ENCODE measurements around the gene TRIM2.

The TRIM2 gene

DNA sequence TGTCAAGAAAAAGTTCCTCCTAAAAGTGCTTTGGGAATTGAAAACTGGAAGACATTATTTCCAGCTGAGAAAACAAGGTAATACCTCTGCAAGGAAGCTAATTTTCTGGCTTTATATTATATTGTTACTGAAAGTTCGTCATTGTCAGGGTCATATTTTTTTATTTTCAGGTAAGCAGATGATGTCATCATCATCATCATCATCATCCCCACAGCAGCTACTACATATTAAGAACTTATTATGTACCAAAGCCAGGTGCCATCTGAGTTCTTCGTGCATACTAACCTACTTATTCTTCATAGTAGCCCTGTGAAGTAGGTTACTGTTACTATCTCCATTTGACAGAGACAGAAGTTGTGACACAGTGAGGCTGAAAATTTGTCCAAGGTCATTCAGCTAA is 87.3 kb downstream of the TRIM2 start:
- no peak for DNase-seq

GRCh38 chr4:153292897-153293741 is 88.9 kb downstream of the TRIM2 start:
- no peak for DNase-seq

GRCh38 chr4:153293742-153294057 is 89.5 kb downstream of the TRIM2 start:
- no peak for DNase-seq

DNA sequence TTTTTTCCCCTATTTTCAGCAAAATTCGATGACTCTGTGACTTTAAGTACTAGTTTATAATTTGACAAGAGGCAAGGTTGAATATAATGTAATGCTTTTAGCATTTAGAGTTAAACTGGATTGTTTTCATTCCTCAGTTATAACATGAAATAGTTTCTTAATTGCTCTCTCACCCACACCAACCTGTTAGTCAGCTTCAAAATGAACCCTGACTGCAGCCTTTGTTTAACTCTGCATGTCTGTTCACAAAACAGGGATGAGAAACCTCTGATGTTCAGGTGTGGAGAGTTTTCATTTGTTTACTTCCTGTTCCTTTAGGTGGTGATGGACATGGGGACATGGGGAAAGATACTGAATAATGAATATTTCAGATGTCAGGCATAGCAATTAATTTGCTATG is 90.4 kb downstream of the TRIM2 start:
- DNase-seq, result no peak

DNA sequence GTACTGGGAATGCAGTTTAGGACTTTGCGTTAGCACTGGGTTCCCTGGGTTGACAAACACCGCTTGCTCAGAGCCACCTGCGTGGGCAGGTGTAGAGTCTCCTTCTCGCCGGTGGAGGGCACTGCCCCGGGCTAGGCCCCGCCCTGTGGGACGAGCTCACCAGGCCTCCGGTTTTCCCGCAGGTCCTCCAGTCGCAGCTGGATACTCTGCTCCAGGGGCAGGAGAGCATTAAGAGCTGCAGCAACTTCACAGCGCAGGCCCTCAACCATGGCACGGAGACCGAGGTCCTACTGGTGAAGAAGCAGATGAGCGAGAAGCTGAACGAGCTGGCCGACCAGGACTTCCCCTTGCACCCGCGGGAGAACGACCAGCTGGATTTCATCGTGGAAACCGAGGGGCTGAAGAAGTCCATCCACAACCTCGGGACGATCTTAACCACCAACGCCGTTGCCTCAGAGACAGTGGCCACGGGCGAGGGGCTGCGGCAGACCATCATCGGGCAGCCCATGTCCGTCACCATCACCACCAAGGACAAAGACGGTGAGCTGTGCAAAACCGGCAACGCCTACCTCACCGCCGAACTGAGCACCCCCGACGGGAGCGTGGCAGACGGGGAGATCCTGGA is 91.0 kb downstream of the TRIM2 start:
- no peak for DNase-seq

- no peak for DNase-seq
Observed at GRCh38 chr4:153296040-153296823, 92.0 kb downstream of the TRIM2 start.

GRCh38 chr4:153297116-153297515 is 92.9 kb downstream of the TRIM2 start:
- no peak for DNase-seq

GRCh38 chr4:153310793-153311192 is 106.5 kb downstream of the TRIM2 start:
- no peak for DNase-seq

DNA sequence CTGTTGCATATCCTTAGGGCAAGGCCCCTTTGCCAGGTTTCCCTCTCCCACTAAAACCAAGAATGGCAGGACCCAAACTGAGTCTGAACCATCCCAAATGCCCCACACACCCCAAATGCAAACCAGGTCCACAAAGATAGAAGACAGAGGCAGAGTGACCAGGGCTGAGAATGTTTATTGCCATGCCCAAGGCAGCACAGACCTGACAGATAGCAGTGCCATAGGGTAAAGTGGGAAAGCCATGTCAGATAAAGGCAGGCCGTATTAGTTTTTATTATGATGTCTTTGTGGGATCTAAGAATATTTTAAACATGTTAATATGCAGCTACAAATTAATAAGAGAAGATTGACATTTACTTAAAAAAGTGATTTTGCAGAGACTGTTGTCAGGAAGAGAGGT is 110.7 kb downstream of the TRIM2 start:
- DNase-seq, result no peak

- peak; percentile 14 for DNase-seq
Observed at GRCh38 chr4:153318696-153319320, 114.6 kb downstream of the TRIM2 start.

GRCh38 chr4:153322791-153323190 is 118.5 kb downstream of the TRIM2 start:
- no peak for DNase-seq

DNA sequence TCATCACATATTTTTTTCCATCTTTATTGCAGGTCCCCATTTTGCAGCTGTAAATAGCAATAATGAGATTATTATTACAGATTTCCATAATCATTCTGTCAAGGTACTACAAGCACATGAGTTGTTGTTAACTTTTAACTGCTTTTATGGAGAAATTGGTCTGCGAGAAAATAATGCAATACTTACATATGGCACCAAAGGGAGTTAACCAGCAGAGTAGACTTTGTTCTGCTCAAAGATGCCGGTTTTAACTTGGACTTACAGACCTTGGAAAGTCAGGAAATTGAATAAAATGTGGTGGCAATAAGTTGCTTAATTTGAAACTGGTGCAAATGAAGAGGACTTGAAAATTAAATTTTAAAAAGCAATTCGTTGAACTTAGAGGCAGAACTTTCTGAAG is 119.8 kb downstream of the TRIM2 start:
- no peak for DNase-seq

- no peak for DNase-seq
Observed at GRCh38 chr4:153325558-153325957, 121.3 kb downstream of the TRIM2 start.

DNA sequence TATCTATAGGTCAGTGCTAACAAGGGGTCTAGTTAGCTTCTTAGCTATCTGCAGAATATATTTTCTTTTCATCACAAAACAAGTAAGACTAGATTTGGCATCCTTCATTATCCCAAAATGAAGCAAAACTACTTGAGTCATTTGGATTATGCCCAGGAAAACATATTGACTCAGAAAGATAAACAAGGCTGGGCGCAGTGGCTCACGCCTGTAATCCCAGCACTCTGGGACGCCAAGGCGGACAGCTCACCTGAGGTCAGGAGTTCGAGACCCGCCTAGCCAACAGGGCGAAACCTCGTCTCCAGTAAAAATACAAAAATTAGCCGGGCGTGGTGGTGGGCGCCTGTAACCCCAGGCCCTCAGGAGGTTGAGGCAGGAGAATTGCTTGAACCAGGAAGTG is 122.3 kb downstream of the TRIM2 start:
- no peak for DNase-seq

DNA sequence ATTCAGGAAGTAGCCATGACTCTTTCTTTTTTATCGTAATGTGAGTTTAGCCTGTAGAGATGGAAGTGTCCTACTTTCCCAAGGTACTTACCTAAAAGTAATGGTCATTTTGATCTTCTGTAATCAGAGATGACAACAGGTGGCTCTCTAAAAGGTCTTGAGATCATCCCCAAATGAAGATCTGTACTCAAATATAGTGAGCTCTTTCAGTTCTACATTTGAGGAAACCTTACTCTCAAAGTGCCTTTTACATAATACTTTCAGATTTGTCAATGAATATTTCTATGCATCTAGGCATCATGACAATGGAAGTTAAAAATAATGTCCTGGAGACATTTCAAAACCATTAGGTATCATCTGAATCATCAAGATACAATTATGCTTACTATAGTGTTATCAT is 123.0 kb downstream of the TRIM2 start:
- DNase-seq, result no peak

DNA sequence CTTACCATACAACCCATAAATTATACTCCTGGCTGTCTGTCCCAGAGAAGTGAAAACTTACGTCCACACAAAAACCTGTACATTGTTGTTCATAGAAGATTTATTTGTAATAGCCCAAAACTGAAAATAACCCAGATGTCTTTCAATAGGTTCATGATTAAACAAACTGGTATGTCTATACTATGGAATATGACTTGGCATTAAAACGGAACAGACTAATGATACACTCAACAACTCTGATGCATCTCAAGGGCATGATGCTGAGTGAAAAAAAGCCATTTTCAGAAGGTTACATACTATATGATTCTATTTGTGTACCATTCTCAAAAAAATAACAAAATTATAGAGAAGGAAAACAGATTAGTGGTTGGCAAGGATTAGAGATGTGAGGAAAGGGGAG is 128.7 kb downstream of the TRIM2 start:
- DNase-seq, result no peak

DNA sequence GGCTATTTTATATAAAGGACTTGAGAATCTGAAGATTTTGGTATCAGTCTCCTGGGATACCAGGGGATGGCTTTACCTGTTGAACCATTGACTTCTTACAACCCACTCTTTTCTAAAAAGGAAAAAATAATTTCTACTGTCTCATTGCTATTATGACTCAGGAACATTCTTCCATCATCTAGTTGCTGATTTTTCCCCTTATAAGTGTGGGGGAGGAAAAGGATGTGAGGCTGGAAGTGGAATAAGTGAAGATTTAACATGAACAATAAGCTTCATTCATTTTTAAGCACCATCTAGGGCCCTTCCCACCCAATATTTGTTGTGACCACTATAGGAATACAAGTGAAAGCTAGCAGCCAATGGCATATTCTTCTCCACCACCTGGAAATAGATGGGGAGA is 129.6 kb downstream of the TRIM2 start:
- no peak for DNase-seq

DNA sequence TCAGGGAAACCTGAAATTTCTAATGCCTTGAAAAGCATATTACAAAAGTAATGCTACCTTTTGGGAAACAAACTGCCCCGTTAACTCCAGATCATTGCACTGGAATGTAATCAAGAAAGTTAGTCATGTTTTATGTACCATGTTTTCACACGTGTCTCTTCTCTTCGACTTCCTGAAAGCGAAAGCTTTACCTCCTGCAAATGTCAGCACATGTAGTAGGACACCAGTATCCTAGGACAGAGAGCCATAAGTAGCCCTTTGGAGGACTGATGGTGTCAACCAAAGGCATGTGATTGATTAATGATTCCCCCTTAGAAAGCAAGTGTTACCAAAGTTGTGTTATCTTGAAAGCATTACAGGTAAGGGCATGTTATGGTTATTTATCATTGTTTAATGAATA is 131.4 kb downstream of the TRIM2 start:
- no peak for DNase-seq

- no peak for DNase-seq
Observed at GRCh38 chr4:153337686-153338085, 133.4 kb downstream of the TRIM2 start.

DNA sequence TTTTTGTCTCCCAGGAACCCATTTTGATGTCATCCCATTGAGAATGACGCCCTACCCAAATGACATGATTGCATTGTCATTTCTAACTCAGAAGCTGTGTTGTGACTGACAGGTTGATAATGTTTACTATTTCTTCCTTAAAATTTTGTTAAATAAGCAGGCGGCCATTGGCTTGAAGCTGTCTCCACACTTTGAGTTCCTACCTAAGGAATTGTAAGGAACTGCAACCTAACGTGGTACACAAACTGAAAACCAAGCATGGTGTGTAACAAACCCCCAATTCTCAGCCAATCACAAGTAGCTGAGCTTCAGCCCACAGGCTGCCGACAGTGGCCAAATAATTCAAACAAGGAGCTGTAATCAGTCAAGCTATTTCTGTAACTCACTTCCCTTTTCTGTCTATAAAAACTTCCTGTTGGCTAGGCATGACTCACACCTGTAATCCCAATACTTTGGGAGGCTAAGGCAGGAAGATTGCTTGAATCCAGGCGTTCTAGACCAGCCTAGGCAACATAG is 137.4 kb downstream of the TRIM2 start:
- DNase-seq, result no peak

DNA sequence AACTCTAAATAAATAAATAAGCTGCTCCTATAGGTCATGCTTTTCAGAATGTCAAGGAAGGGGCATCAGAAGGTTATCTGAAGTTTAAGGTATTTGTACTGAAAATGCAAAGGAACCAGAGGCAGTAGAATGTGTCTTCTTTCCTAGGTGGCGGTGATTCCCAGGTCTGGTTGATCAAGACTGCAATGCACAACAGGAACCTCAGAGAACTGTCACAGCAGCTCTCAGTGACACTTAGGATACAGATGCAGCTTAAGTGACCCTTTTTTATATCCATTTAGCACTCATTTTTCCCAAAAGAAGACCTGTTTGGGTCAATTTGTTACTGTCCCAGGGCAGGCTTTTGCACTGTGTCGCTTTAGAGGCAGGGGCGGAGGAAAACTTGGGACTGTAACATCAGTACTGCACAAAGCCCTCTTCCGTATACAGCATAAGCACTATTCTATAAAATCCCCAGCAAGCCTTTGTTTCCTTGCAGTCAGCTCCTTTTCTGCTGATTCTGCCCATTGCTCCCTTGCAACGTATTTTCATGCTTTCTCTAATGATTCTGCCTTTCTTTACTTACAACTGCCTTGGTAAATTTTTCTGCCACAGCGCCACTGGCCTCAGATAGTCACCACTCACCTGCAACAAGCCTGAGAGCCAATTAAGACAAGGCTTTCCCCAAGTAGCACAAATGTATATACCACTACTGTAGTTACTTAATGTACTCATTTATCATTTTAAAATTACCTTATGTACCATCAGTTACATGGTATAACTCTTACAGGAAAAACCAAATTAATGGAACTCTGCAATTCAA is 138.7 kb downstream of the TRIM2 start:
- DNase-seq, result no peak
